Measurements from ENCODE around the gene CFAP410. TPM values are rescaled to one million over a fixed set of nuclear protein-coding genes. Genes with fewer than 3 reads are reported as not detected.

CFAP410 gene
- 26.3 and 27.8 TPM in 2 replicates for total RNA-seq (2014; rRNA removed; shearing (Covaris generic))

GRCh38 chr21:44338971-44339910, at the start of gene CFAP410:
Gene CFAP410 (minus strand): TSS chr21:44339390. CDS start chr21:44339194, 196 bp downstream.
- DNase-seq (ENCODE audit: low spot score): peak; percentile 92

GRCh38 chr21:44384968-44385367, 45.8 kb upstream of the CFAP410 start:
- no peak for DNase-seq (ENCODE audit: low spot score)

GRCh38 chr21:44383216-44383615, 44.0 kb upstream of the CFAP410 start:
- no peak for DNase-seq (ENCODE audit: low spot score)

- no peak for DNase-seq (ENCODE audit: low spot score)
Observed at GRCh38 chr21:44382536-44382935, 43.3 kb upstream of the CFAP410 start.

DNA sequence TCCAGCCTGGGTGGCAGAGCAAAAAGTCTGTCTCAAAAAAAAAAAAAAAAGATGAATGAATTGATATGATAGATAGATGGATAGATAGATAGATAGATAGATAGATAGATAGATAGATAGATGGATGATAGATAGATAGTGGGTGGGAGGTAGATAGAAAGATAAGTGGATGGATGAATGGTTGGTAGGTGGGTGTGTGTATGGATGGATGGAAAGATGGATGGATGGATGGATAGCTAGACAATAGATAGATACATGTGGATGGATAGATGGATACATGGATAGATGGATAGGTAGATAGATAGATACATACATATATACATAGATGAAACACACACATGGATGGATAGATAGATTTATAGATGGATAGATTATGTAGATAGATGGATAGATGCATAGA, 42.7 kb upstream of the CFAP410 start:
- no peak for DNase-seq (ENCODE audit: low spot score)

- DNase-seq (ENCODE audit: low spot score): no peak
Observed at GRCh38 chr21:44380876-44381275, 41.7 kb upstream of the CFAP410 start.

DNA sequence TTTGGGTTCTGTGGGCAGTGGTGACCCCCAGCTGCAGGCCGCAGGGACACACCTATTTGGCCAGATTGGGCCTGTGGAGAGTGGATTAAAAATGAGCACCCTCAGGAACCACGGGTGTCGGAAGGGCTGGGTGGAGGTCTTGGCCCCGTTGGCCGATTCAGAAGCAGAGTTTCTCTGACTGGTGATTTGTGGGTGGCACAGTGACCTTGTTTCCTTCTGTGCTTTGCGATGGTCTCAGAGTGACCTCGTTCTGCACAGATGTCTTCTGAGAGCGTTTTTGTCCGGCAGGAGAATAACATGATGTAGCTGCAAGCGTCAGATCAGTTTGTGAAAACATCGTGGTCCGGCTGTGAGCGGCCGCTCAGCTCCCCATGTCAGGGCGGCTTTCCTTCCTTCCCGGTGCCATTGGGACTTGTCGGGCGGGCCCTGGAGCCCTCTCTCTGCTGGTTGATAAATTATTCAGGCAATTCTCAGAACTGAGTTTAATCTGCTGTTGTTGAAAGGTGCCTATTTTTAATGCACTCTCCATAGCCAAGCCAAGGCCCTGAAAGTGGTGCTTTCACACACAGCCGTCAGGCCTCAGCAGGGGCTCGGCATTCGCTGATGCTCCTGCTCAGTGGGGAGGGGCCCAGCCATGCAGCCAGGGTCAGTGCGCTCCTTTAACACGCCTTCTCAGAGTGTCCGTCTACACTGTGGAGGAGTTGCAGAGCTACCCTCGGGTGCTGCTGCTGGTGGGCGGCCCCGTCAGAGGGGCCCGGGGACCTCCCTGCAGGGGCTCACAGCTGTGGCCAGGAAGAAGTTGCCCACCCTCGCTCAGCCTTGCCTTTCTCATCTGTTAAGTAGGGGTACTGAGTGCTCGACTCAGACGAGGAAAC, 41.0 kb upstream of the CFAP410 start:
- DNase-seq (ENCODE audit: low spot score): no peak

DNA sequence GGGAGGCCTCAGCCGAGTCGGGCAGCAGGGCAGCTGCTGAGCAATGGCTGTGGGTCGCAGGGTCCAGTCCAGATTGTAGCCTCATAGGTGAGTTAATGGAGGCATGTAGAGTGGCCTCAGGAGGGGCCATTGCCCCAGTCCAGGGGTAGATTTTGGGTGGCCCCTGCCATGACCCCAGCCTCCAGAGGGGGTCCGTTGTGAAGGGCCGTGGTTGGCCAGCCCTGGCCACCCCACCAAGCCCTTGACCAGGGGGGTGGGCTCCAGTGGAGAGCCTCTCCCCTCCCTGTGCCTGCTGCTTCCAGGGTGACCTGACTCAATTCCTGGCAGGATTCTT, 40.3 kb upstream of the CFAP410 start:
- DNase-seq (ENCODE audit: low spot score): no peak

- DNase-seq (ENCODE audit: low spot score): no peak
Observed at GRCh38 chr21:44378646-44379514, 39.7 kb upstream of the CFAP410 start.

- no peak for DNase-seq (ENCODE audit: low spot score)
Observed at GRCh38 chr21:44377922-44378645, 38.9 kb upstream of the CFAP410 start.

DNA sequence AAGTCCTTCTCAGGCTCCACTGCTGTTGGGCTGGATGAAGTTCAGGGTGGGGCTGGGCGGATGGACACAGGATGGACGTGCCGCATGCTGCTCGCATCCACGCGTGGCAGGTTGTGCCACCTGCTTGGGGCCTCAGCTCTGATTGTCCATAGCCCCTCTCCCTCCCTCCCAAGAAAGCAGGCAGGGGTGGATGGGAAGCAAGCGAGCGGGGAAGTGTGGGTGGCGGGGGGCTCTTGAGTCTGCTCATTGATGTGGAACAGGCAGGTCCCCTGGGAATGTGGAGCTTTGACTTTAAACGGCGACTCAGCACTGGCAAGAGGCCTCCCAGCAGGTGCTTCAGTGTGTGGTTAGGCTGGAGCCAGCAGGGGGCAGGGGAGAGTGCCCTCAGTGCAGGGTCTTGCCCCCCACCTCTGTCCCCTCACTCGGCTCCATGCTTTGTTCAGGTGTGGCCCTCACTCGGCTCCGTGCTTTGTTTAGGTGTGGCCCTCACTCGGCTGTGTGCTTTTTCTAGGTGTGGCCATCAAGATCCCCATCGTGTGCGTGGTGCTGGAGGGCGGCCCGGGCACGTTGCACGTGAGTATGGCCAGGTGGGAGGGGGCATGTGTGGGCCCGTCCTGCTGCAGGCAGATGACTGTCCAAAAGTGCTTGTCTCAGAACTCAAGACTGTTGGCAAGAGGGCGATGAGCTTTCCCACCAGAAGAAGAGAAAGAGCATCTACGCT, 38.2 kb upstream of the CFAP410 start:
- DNase-seq (ENCODE audit: low spot score): no peak

DNA sequence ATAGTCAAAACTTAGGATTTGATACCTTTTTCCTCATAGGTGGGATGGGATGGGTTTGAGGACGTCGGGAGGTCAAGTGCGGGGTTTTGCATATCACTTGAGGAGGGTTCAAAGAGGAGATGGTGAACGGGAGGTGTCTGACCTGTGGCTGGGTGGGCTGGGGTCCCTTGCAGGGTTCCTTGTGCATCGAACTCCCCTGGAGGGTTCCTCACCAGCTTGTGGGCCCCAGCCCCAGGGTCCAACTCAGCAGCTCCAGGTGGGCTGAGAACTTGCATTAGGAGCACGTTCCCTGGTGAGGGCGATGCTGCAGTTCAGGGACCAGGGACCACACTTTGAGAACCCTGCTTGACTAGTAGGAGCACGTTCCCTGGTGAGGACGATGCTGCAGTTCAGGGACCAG, 37.4 kb upstream of the CFAP410 start:
- no peak for DNase-seq (ENCODE audit: low spot score)

DNA sequence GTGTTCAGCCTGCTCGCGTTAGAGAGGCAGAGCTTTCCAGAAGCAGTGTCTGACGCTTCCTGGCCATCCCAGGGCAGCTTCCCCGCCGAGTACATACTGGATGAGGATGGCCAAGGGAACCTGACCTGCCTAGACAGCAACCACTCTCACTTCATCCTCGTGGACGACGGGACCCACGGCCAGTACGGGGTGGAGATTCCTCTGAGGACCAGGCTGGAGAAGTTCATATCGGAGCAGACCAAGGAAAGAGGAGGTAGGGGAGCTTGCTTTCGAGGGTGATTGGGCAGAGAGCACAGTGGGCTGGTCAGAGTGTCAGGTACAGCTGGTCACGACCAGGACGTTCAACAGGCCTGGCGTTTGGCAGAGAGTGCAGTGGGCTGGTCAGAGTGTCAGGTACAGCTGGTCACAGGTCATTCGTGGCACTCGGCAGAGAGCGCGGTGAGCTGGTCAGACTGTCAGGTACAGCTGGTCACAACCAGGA, 36.6 kb upstream of the CFAP410 start:
- no peak for DNase-seq (ENCODE audit: low spot score)

- DNase-seq (ENCODE audit: low spot score): no peak
Observed at GRCh38 chr21:44375281-44375651, 36.1 kb upstream of the CFAP410 start.

DNA sequence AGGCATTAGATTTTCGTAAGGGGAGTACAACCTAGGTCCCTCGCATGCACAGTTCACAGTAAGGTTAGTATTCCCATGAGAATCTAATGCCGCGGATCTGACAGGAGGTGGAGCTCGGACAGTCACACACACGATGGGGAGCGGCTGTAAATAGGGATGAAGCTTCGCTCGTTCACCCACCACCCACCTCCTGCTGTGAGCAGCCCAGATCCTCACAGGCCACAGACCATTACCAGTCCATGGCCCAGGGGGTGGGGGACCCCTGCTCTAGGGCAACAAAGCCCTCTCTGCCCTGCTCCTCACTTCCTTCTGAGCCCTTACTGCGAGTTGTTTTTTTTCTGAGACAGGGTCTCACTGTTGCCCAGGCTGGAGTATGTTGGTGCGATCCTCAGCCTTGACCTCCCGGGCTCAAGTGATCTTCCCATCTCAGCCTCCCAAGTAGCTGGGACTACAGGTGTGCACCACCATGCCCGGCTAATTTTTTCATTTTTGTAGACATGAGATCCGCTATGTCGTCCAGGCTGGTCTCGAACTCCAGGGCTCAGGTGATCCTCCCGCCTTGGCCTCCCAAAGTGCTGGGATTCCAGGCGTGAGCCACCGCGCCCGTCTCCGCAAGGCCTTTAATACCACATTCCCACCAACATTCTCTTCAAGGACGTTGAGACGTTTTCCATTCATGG, 35.6 kb upstream of the CFAP410 start:
- no peak for DNase-seq (ENCODE audit: low spot score)

- no peak for DNase-seq (ENCODE audit: low spot score)
Observed at GRCh38 chr21:44372616-44373015, 33.4 kb upstream of the CFAP410 start.

GRCh38 chr21:44371596-44371995, 32.4 kb upstream of the CFAP410 start:
- DNase-seq (ENCODE audit: low spot score): no peak

DNA sequence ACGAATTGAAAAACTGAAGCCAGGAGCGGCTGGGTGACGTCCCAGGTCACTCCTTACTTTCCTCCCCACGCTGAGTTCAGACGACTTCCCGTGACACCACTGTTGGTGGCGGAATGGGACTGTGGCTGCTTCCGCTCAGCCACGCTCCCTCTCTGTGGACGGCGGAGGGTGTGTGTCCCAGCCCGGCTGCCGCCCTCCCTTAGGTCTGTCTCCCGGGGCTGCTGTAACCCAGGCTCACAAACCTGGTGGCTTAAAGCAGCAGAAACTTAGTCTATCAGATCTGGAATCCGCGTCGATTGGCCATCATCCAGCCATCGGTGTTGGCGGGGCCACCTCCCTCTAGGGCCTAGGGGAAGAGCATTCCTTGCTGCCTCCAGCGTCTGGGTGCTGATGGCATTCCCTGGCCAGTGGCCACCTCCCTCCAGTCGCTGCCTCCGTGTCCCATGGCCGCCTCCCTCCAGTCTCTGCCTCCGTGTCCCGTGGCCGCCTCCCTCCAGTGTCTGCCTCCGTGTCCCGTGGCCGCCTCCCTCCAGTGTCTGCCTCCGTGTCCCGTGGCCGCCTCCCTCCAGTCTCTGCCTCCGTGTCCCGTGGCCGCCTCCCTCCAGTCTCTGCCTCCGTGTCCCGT, 31.7 kb upstream of the CFAP410 start:
- DNase-seq (ENCODE audit: low spot score): no peak
